HG03103 (cell line): ENCODE results near the gene FBN3.
"Not testable (repeated sequence)": the region's sequence is repeated elsewhere in the genome, so short reads cannot be mapped to it uniquely, and the experiment has no call there.

Experiments used
- ATAC-seq: cut with Tn5 transposase; IDR thresholded peaks from one replicate; pipeline ENCODE4 v1.9.1; 2021; ENCODE audit warnings: low read depth; ENCODE audit not compliant: unreplicated experiment

FBN3 gene

GRCh38 chr19:8149261-8150094, at the start of gene FBN3:
TSS of gene FBN3 (minus strand) at chr19:8149592. CDS start at chr19:8147480, 2,112 bp downstream.
- ATAC-seq, result no peak

GRCh38 chr19:8196271-8196927, 47.0 kb upstream of the FBN3 start:
- ATAC-seq, result no peak

GRCh38 chr19:8194528-8195267, 45.3 kb upstream of the FBN3 start:
- ATAC-seq, result no peak

- ATAC-seq, result no peak
Measured at GRCh38 chr19:8192221-8192820, 42.9 kb upstream of the FBN3 start.

GRCh38 chr19:8185343-8186068, 36.1 kb upstream of the FBN3 start:
- no peak for ATAC-seq

- ATAC-seq, result no peak
Measured at GRCh38 chr19:8184274-8184673, 34.9 kb upstream of the FBN3 start.

- ATAC-seq, result no peak
Measured at GRCh38 chr19:8180018-8180417, 30.6 kb upstream of the FBN3 start.

GRCh38 chr19:8174706-8175105, 25.3 kb upstream of the FBN3 start:
- ATAC-seq, result no peak

- no peak for ATAC-seq
Measured at GRCh38 chr19:8168537-8168936, 19.1 kb upstream of the FBN3 start.

GRCh38 chr19:8167985-8168384, 18.6 kb upstream of the FBN3 start:
- no peak for ATAC-seq

GRCh38 chr19:8163759-8164158, 14.4 kb upstream of the FBN3 start:
- no peak for ATAC-seq

- ATAC-seq, result no peak
Measured at GRCh38 chr19:8161135-8161646, 11.8 kb upstream of the FBN3 start.

GRCh38 chr19:8159322-8159721, 9.9 kb upstream of the FBN3 start:
- ATAC-seq, result not testable (repeated sequence)

- ATAC-seq, result no peak
Measured at GRCh38 chr19:8158411-8159074, 9.2 kb upstream of the FBN3 start.

GRCh38 chr19:8155318-8155717, 5.9 kb upstream of the FBN3 start:
- ATAC-seq, result no peak

- not testable (repeated sequence) for ATAC-seq
Measured at GRCh38 chr19:8154014-8154413, 4.6 kb upstream of the FBN3 start.

- no peak for ATAC-seq
Measured at GRCh38 chr19:8151767-8152035, 2.3 kb upstream of the FBN3 start.

GRCh38 chr19:8150998-8151766, 1.8 kb upstream of the FBN3 start:
- no peak for ATAC-seq
